GM21390 (cell line): Measurements from ENCODE around the gene CADPS.
"Not testable (repeated sequence)": the region's sequence is repeated elsewhere in the genome, so short reads cannot be mapped to it uniquely, and the experiment has no call there.

Source experiments
- ATAC-seq: cut with Tn5 transposase; IDR thresholded peaks from one replicate; pipeline ENCODE4 v1.9.1; 2021; ENCODE audit not compliant: unreplicated experiment

CADPS gene

GRCh38 chr3:62602129-62602770 lies 273.0 kb downstream of the CADPS start:
- ATAC-seq, result no peak

- ATAC-seq, result no peak
These were observed 273.8 kb downstream of the CADPS start for GRCh38 chr3:62601238-62602070.

- ATAC-seq, result no peak
These were observed 275.2 kb downstream of the CADPS start for GRCh38 chr3:62600033-62600432.

GRCh38 chr3:62597491-62597890 lies 277.7 kb downstream of the CADPS start:
- no peak for ATAC-seq

GRCh38 chr3:62592408-62592807 lies 282.8 kb downstream of the CADPS start:
- no peak for ATAC-seq

- ATAC-seq, result no peak
These were observed 286.1 kb downstream of the CADPS start for GRCh38 chr3:62589078-62589477.

- no peak for ATAC-seq
These were observed 287.6 kb downstream of the CADPS start for GRCh38 chr3:62587579-62588031.

GRCh38 chr3:62587169-62587568 lies 288.0 kb downstream of the CADPS start:
- no peak for ATAC-seq

GRCh38 chr3:62586356-62586755 lies 288.9 kb downstream of the CADPS start:
- no peak for ATAC-seq

- no peak for ATAC-seq
These were observed 289.4 kb downstream of the CADPS start for GRCh38 chr3:62585861-62586260.

GRCh38 chr3:62584636-62585035 lies 290.6 kb downstream of the CADPS start:
- ATAC-seq, result no peak

GRCh38 chr3:62582495-62583172 lies 292.6 kb downstream of the CADPS start:
- ATAC-seq, result no peak

- ATAC-seq, result not testable (repeated sequence)
These were observed 294.7 kb downstream of the CADPS start for GRCh38 chr3:62580485-62580884.

GRCh38 chr3:62577153-62577552 lies 298.1 kb downstream of the CADPS start:
- ATAC-seq, result no peak

- ATAC-seq, result no peak
These were observed 300.8 kb downstream of the CADPS start for GRCh38 chr3:62574266-62574898.

- ATAC-seq, result no peak
These were observed 303.3 kb downstream of the CADPS start for GRCh38 chr3:62571916-62572315.

GRCh38 chr3:62570888-62571287 lies 304.3 kb downstream of the CADPS start:
- ATAC-seq, result no peak

- no peak for ATAC-seq
These were observed 305.6 kb downstream of the CADPS start for GRCh38 chr3:62569609-62570008.

GRCh38 chr3:62567097-62568021 lies 307.9 kb downstream of the CADPS start:
- no peak for ATAC-seq

- ATAC-seq, result no peak
These were observed 309.1 kb downstream of the CADPS start for GRCh38 chr3:62566022-62566557.
